ENCODE data around the gene THPO.

DNA sequence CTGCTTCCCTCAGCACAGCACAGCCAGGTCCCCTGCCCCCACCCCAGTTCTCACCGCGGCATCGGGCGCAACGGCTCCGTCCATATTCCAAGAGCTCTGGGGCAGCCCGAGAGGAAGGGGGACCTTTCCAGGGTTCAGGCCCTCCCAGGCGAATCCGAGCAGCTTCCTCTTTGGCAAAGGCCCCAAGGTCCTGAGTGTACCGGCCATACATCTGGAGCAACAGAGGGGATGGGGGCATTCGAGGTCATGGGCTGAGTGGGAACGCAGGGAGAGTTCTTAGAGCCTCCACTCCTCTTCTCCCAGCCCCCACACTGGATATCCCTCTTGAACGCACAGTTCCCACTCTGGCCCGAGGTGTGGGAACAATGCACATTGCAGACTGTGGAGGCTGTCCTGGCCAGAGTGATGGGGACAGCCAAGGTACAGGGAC lies 19.1 kb downstream of the THPO start:
- no peak for TF ChIP-seq LEF1 (IDR thresholded peaks at IDR 0.05; ENCODE audit: borderline replicate concordance)
- no peak for TF ChIP-seq BHLHE40 (IDR thresholded peaks at IDR 0.05; ENCODE audit: borderline replicate concordance)
- no peak for TF ChIP-seq SP1 (IDR thresholded peaks at IDR 0.05)
- no peak for TF ChIP-seq FOXM1 (IDR thresholded peaks at IDR 0.05; ENCODE audit: borderline replicate concordance)
- no peak for TF ChIP-seq NFRKB (IDR thresholded peaks at IDR 0.05)
- no peak for TF ChIP-seq FOXA1 (IDR thresholded peaks at IDR 0.05)
- TF ChIP-seq CTBP1 (IDR thresholded peaks at IDR 0.05; ENCODE audit: borderline replicate concordance): no peak
- TF ChIP-seq L3MBTL2 (conservative IDR thresholded peaks at IDR 0.05): no peak
- no peak for TF ChIP-seq ZNF384 (IDR thresholded peaks at IDR 0.05)
- TF ChIP-seq FOXK2 (IDR thresholded peaks at IDR 0.05): no peak
- no peak for TF ChIP-seq ARNT (IDR thresholded peaks at IDR 0.05)
- TF ChIP-seq SUZ12 (IDR thresholded peaks at IDR 0.05): no peak
